Astrocyte of the cerebellum (primary cell): Measurements from ENCODE around the gene NUMBL.

Experiments
- DNase-seq: peaks from one replicate; pipeline ENCODE4 v3.0.0-alpha.2; 2011; ENCODE audit warnings: low read depth
- H3K4me3 ChIP-seq: 2 replicates; pipeline ENCODE4 v1.5.1; 2011; ENCODE audit warnings: mild to moderate bottlenecking, low read depth, low read length, moderate library complexity
- CTCF ChIP-seq: IDR thresholded peaks from 2 replicates; pipeline ENCODE4 v1.5.1; 2012; ENCODE audit warnings: low read length, low read depth, moderate library complexity, mild to moderate bottlenecking; ENCODE audit errors: missing control alignments
- in situ Hi-C: cut with HindIII; loops from 2 replicates; pipeline ENCODE4 v1.10.0; 2017; ENCODE audit warnings: low sequenced_read_pairs

Gene NUMBL

GRCh38 chr19:40620161-40620485 is 70.3 kb downstream of the NUMBL start:
- DNase-seq: no peak
- in situ Hi-C loops: no loop called here
- H3K4me3 ChIP-seq: no peak overlapping the region
- no peak for TF ChIP-seq CTCF

DNA sequence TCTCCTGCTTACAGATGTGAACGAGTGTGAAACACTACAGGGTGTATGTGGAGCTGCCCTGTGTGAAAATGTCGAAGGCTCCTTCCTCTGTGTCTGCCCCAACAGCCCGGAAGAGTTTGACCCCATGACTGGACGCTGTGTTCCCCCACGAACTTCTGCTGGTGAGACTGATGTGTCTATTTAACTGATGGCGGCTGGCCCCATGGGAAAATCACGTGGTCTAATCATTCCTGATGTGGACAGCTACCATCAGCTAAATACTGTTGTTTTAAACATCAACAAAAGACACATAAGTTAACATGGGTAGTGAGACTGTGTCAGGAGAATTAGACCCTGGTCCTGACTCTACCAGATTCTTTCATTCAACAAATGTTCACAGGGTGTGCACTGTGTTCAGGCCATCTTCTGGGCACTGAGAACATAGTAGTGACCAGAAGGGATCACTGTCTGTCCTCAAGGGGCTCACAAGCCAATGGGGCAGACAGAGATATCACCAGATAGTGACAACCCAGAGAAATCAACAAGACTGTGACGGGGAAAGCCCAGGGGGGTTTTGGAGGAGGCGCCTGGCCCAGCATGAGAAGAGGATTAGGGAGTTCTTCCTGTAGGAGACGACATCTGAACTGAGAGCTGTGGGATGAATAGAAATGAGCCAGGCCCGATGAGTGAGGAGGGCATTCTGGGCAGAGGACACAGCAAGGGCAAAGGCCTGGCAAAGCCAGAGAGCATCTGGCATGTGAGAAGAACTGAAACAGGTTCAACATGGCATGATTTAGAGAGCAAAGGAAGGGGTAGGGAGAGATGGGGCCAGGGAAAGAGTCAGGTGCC is 70.9 kb downstream of the NUMBL start:
- H3K4me3 ChIP-seq: no peak overlapping the region
- in situ Hi-C loops: loop anchor here (10.0 kb wide), 1 partner anchor 65 kb away; no protein-coding TSS in a partner anchor
- TF ChIP-seq CTCF: no peak
- DNase-seq: no peak

- no peak for DNase-seq
- in situ Hi-C loops: loop anchor here (10.0 kb wide), 1 partner anchor 63 kb away; no protein-coding TSS in a partner anchor
- no peak overlapping the region for H3K4me3 ChIP-seq
- no peak for TF ChIP-seq CTCF
These were observed 72.5 kb downstream of the NUMBL start for GRCh38 chr19:40617961-40618360.

- in situ Hi-C loops: loop anchor here (10.0 kb wide), 1 partner anchor 62 kb away; no protein-coding TSS in a partner anchor
- DNase-seq: no peak
- no peak for TF ChIP-seq CTCF
- no peak overlapping the region for H3K4me3 ChIP-seq
These were observed 73.5 kb downstream of the NUMBL start for GRCh38 chr19:40616941-40617340.

- no peak for DNase-seq
- in situ Hi-C loops: loop anchor here (10.0 kb wide), 1 partner anchor 61 kb away; no protein-coding TSS in a partner anchor
- TF ChIP-seq CTCF: no peak
- H3K4me3 ChIP-seq: no peak overlapping the region
These were observed 74.3 kb downstream of the NUMBL start for GRCh38 chr19:40616178-40616577.
